Fibroblast of skin of right biceps (primary cell): ENCODE measurements around the gene STAB2.

Experiments
- DNase-seq: peaks from one replicate; pipeline ENCODE4 v3.0.0-alpha.2; 2013

The STAB2 gene

DNA sequence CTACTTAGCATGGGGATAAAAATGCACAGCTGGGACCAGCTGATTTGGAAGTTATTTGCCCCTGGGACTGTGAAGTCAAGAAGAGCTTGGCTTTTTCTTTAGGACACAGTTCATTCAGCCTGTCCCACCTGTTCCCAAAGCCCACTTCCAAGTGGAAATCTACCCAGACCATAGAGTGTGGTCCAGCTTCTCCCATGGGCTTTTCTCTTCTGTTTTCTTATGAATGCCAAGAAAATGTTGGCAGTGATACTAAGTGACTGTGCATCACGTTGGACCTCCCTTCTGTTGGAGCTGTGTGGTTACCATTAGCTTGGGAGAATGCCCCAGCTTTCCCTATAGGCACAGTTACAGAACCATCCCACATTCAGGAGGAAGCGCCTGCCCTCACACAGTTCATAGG lies 164.5 kb downstream of the STAB2 start:
- DNase-seq = no peak

DNA sequence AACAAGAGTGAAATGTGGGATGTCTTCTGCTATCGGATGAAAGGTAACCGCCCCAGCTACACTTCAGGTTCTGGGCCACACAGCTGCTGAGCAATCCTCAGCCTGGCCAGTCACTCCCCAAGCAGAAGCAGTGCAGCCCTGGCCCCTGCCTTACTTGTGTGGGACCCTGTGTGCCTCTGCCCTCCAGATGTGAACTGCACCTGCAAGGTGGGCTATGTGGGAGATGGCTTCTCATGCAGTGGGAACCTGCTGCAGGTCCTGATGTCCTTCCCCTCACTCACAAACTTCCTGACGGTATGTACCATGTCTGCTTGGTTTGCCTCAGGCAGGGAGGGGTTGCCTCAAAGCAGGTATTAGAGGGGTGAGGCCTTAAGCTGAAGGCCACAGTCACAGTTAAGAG lies 168.4 kb downstream of the STAB2 start:
- DNase-seq = no peak

DNA sequence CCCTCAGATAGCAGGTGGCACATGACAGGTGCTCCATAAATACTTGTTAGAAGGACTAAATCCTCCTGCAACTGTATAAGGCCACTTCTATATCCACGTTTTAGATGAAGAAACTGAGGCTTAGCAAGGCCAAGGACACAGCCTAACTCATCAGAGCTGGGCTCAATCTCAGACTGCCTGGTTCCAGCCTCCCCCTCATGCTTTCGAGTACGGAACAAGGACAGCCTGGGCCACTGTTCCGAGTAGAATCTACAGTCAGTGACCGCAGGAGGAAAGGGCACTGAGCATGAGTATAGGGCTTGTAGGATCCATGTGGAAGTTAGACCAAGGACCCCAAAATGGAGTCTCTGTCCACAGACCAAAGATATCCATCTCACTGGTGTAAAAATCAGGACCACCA lies 169.4 kb downstream of the STAB2 start:
- DNase-seq = no peak

DNA sequence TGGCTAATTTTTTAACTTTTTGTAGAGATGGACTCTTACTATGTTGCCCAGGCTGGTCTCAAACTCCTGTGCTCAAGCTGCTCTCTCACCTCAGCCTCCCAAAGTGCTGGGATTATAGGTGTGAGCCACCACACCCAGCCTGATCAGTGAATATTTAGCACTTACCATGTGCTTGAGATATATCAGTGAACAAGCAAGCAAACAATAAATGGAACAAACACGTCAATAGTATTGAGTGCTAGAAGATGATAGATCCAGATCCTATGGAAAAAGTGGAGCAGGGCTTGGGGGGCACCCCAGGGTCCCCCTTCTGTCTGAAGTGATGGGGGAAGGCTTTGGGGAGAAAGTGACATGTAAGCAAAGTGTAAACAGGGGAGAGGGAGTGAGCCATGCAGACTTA lies 170.2 kb downstream of the STAB2 start:
- no peak for DNase-seq

DNA sequence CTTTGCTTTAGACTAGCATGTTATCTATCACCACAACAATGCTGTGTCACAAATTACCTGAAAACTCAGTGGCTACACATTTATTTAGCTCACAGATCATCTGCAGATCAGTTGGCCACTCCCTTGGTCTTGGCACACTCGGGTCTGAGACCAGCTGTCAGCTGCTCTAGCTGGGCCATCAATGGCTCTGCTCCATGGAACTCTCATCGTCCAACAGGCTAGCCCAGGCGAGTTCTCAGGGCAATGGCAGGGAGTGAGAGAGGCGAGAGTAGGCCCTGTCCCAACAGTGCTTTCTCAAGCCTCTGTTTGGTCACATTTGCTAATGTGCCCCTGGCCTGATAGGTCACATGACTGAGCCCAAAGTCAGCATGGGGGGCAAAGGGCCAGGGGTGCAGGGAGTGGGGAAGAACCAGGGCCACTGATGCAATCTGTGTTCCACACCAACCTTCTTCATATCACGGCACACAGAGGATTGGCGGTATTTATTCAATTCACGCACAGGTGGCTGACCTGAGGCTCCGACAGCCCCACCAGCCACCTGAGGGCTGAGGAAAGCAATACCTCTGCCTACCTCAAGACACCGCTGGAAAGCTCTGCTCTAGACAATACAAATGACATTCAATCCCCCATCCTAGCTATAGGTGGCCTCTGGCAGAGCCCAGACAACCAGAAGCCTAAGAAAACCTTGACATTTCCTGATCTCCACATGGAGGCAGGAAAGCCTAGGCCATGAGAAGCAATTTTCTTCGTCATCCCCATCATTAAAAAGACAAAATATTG lies 171.4 kb downstream of the STAB2 start:
- no peak for DNase-seq

DNA sequence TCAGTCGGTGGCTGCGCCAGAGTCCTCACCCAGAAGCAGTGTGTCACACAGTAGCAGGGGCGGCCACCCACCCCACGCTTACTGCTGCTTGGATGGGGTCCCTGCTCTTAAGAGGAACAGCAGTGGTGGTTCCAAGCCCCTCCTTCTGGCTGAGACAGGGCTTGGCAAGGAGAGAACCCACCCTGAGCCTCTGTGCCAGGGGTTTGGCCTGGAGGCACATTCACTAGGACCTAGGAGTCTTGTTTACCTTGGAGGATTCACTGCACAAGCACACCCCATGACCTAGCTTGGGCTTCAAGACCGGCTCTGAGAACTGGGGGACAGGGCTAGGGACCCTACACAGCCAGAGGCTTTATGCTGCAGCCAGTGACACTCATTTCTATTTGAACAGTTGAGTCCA lies 175.4 kb downstream of the STAB2 start:
- DNase-seq = no peak

DNA sequence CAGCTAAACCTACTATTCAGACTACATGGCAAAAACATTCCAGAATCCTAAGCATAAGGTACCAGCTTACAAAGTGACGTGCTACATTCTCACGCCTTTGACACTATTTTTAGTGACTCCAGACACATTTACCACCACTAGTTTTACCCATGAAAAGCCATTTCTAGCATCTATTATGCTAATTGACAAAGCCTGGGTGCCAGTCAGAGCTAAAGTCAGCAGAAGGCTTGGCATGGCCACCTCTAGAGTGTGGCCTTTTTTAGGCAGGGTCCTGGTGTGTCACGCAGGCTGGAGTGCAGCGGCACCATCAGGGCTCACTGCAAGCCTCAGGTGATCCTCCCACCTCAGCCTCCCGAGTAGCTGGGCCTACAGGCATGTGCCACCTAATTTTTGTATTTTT lies 178.2 kb downstream of the STAB2 start:
- DNase-seq = no peak

DNA sequence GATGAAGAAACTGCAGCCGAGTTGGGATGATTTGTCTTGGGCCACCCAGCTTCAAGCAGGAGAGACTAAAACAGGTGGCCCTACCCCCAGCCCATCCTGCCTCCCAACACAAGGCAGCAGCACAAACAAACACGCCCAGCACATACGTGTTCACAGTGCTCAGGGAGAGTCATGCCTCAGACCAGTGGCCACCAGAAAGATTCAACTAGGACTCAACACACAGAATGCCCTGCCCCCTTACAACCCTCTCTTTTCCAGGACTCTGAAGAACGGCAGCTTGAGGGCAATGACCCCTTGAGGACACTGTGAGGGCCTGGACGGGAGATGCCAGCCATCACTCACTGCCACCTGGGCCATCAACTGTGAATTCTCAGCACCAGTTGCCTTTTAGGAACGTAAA lies 179.0 kb downstream of the STAB2 start:
- DNase-seq = no peak

DNA sequence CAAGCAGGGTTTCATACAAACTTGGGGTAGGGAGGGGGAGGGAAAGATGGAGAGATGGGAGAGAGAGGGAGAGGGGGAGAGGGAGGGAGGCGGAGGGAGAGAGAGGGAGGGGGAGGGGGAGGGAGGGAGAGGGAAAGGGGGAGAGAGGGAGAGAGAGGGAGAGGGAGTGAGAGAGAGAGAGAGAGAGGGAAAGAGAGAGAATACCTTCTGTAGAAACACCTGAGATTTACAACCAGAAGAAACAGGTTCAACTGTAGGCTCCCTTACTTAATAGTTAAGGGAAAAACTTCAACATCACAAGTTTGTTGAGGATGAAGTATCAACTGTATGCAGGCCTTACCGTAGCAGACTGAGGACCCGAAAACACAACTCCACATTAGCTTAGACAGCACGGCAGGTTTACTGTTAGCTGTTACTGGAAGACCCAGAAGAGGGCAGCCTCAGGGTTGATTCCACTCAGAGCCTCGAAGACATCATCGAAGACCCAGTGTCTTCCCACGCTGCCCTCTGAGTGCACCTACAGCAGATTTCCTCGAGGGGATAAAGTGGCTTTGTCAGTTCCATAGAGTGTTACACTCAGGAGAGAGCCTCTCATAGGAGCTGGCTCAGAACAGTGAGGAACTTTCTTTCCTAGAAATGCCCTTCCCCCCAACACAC lies 181.5 kb downstream of the STAB2 start:
- no peak for DNase-seq

DNA sequence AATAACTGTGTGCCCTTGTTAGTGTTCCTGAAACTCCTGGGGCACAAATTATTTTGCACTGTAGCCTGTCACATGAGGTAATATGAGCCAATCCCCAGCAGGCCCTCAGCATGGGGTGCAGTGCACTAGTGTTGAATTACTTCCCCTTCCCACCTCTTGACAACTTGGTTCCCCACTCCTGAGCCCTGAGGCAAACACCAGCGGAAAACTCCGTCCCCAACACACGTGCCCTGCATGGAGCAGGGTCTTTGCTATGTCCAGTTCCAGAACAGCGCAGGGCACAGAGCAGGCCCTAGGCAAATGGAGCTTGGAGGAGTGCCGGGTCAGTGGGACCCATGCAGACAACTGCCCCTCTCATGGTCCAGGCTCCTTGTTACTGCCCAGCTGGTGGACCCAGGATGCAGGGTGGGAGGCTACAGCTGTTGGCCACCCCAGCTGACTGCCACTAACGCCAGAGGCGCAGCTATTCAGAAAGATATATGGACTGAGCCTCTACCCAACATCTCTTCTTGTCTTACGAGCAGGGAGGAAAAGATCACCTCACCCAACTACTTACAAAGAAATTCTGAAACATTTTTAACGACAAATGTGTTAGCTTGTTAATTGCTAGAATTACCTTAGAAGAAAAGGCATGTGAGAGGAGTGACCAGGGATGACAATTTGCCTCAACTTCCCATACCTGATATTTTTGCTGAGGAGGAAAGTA lies 182.3 kb downstream of the STAB2 start:
- DNase-seq = no peak

DNA sequence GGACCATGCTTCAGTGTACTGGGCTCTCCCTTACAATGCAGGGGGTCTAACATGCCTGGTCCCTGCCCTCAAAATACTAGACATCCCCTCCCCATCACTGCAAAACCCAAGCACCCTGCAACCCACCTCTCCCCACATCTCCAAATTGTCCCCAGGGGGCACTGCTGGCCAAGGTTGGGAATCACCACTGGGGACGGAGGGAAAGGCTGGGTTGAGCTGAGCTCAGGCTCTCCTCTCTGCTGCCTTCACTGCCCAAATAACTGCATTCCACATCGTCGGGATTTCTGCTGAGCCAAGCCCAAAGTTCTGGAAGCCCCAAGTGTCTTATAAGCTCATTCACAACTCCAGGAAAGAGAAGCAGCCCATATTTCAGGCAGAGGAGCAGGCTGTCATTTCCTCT lies 184.4 kb downstream of the STAB2 start:
- peak; percentile 46 for DNase-seq

DNA sequence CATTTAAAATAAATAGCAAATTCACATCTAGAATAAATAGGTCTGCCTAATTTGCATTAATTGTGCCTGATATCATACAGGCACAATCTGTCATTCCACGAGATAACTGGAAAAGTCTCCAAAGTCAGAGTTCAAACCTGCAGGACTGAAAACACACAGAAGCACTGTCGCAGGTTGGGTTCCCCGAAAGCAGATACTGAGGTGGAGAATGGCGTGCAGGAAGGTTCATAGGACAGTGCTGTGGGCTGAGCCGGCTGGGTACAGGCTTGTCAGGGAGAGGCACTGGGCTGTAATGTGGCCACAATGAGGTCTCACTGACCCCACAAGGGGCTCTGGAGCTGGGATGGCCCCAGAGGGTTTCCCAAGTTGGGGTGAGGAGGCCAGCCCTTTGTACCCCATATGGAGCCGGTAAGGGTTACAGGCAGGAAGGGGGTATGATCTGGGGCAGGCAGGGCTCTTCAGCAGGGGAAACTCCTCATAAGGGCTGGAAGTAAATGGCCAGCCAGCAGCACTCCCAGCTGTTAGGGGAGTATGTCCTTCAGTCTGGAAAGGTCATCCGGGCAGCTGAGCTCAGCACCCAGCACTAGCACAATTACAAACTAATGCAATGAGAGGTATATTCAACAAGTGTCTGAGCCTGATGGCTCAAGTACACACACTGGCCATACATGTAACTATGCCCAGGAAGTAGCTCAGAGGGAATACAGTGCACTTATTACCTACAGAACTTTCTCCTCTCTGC lies 185.5 kb downstream of the STAB2 start:
- DNase-seq = no peak

DNA sequence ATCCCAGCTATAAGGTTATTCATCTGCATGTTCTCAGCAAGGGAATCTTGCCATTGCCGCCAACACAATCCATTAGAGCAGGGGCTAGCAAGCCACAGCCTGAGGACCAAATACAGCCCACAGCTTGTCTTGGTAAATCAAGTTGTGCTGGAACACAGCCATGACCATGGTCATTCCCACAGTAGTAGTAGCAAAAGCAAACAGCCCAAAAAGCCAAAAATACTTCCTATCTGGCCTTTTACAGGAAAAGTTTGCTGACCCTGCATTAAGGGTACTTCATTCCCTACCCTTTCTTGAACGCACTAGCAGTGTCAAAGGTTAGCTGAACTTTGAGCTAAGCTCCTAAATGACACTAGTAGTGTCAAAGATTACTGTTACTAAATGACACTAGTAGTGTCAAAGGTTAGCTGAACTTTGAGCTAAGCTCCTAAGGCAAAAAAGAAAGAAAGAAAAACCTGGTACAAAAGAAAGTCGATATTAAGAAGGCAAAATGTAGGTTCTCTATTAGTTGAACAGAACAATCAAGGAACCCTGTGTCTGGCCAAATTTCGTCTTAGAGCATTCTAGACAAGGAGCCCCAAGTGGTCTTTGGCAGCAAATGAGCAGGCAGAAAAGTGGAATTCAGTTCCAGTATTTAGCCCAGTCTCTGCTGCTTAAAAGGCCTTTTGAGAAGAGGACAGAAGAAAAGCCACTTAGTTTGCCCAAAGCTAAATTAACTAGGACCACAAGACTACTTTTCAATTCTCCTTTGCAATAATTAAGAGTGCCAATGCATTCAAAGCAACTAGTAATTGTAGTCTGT lies 186.2 kb downstream of the STAB2 start:
- DNase-seq = no peak

DNA sequence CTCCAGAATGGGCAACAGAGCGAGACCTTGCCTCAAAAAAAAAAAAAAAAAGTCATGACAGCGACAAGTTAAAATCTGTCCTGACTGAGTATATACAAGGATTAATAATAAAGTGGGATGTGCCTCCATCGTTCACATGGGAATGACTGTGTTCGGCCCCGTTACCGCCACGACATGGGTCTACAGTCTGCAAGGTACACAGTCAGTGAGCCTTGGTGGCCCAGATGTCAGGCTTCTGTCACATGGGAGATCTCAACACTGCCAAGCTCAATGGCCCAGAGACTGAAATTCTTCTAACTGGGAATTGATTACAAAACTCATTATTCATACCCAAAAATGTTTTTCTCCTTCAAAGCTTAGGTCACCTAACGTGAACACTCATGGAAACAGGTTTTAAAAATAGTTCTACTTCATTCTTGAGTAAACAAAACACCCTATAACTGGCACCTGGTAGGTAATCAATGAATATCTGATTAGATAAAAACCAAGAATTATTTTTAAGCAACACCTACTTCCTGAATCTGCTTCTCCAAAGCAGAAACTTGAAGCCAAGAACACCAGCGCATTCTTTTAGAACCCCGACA lies 188.0 kb downstream of the STAB2 start:
- no peak for DNase-seq

DNA sequence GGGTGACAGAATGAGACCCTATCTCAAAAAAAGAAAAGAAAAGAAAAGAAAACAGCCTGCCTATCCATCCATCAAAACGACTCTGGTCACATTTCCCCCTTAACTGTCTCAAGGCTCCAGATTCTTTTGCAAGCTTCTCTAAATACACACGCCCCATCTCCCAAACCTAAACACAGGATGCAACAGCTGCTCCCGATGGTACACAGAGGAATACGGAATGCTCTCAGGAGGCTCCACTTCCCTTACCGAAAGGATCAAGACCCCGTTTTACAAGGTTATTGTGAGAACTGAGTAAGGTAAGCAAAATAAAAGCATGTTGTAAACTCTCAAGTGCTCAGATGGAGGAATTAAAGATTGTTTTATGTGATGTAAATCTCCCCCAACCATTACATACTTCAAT lies 191.7 kb downstream of the STAB2 start:
- no peak for DNase-seq

DNA sequence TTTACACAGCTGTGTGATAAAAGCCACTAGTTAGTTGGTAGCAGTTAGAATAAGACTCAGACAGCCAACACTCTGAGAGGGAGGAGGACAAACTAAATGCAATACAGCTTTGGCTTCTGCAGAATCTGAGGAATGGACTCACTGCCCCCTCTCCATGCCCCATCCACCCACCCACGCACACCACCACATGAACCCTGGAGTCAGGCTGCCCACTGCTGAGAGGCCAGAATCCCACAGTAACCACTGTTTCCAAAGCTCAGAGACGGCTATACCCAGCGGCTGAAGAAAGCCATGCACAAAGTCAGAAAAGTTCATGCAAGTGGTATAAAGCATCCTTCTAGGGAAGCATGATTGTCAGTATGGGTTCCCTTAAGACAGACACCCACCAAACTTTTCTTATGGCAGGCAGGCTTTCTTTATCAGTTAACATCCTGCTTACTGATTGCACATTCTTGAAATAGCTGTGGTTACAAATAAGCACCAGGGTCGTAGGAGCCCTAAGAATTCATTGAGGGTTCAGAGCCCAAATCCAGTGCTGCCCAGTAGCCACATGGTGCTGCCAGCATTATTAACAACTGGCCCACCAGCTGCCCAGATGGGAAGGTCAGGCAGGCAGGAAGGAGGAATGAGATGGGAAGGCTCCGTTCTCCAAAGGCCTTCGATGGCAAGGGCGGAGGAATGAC lies 192.5 kb downstream of the STAB2 start:
- DNase-seq = no peak

DNA sequence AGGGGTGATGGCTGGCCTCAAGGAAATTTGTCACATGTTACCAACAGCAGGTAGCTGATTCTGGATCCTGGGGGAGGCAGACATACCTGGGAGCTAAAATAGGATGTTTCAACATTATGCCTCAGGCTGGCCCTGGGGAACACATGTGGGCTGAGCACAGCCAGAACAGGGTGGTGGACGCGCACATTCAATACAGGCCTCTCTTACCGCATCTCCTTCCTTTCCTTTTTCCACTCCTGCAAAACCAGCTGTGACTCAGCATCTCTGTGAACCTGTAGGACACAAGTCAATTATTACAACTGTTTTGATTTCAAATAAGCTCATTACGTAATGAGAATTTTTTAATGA lies 193.0 kb downstream of the STAB2 start:
- no peak for DNase-seq

DNA sequence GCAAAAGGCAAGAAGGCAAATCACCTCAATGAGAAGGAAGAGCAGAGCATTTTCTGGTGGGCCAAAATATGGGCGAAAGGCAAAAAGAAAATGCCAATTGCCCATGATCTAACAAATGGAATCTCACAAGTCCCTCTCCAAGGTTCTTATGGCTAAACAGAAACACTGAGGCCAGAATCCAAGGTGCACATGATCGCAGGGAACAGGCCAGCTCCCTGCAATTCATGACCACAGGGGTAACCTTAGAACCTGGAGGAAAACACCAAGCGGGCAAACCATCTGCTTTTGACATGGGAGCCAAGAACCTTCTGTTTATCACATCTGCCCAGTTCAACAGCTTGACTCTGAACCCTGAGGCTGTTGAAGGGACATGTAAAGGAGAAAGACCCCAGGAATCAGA lies 193.9 kb downstream of the STAB2 start:
- DNase-seq = no peak

DNA sequence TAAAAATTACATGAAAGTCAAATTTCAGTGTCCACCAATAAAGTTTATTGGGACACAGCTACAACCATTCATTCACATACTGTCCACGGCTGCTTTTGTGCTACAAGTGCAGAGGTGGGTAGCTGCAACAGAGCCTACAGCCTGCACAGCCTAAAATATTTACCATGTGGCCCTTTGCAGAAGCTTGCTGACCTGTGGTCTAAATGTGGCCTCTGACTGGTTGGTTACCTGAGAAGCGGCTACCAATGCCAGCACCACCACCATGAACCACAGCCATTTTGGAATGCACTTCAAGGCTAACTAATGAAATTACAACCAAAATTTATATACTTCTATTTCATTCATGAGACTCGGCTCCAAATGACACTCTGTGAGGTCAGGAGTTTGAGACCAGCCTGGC lies 195.3 kb downstream of the STAB2 start:
- DNase-seq = no peak

DNA sequence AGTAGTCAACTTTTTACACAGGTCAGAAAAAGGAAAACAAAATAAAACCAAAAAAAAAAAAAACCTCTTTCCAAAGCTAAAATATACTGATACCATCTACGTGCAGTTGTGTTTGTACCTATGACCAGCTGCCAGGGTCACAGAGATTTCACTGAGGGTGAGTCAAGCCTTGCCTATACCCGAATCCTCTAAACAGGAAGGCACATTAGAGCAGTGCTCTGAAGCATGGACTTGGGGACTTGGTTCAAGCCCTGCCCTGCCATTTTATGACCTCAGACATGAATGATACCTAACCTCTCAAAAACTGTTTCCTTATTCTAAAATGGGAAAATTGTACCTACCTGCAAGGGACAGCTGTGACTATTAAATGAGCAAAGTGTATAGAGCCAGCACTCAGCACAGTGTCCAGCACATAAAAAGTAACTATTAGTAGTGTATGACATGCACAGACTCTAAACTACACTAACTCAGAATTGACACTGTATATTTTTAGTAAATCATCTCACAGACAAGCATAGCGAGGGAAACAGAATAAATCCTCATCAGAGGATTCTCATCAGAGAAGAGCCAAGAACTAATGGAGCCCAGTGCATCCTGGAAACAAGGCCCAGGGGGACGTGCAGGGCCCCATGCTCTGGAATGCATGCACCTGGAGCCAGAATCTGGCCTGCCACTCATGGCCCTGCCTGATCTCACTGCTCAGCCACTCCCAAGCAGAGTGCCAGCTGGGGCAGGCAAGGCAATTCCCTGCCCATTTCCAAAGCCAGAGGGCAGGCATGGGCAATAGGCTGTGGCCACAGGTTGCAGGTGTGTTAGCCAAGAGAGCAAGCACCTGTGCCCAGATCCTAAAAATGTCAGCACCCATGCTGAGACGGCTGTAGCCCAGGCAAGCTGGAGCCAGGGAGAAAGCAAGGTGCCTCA lies 196.9 kb downstream of the STAB2 start:
- no peak for DNase-seq
